DOHH2 (cell line): Measurements from ENCODE around the gene SHB.

ENCODE experiments used
- CTCF ChIP-seq: fragments of 200-600 bp; sonication (generic); IDR thresholded peaks from one replicate; pipeline ENCODE4 v1.5.1; 2014; ENCODE audit warnings: antibody characterized with exemption, mild to moderate bottlenecking, low read depth, low read length; ENCODE audit not compliant: poor library complexity, severe bottlenecking
- EZH2phosphoT487 ChIP-seq: fragments of 200-600 bp; sonication (generic); IDR thresholded peaks from 2 replicates; pipeline ENCODE4 v1.6.1; 2017; ENCODE audit warnings: borderline replicate concordance, mild to moderate bottlenecking, antibody characterized with exemption, low read length, moderate library complexity, mixed read lengths

- TF ChIP-seq CTCF (no peak), EZH2phosphoT487 (no peak)
Measured at GRCh38 chr9:38112456-38112855, 43.4 kb upstream of the SHB start.
